ENCODE results near the gene GRM4. TPM values are rescaled to one million over a fixed set of nuclear protein-coding genes. Genes with fewer than 3 reads are reported as not detected.

GRM4 gene
- total RNA-seq, 1 experiment from 2014 or later, result 5.6 TPM

DNA sequence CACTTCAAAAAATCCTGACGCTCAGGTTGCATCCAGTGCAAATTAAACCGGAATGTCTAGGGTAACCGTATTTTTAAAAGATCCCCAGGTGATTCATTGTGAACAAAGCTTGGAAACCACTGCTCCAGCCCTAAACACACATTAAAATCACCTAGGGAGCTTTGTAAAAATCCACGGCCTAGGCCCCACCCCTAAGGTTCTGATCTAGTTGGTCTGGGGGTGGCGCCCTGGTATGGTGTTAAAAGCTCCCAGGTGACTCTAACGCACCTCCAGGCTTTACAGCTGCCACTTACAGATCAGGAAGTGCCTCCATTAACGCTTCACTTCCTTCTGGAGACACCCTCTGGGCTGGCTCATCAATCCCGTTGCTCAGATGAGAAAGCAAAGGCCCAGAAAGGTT lies 92.2 kb downstream of the GRM4 start:
- Mint-ChIP-seq H3K4me1 (peaks cover 28 to 60% of the 10 kb centered on the region in 2 experiments), H3K9me3 (no peaks in the 10 kb centered on the region), H3K27me3 (ENCODE audit: low read depth) (peaks cover 9% of the 10 kb centered on the region), H3K4me3 (no peak overlapping the region), H3K36me3 (ENCODE audit: insufficient read depth in 1 of 3, low read depth in 3 of 3) (no peaks in the 10 kb centered on the region; a peak in 1 of 7 replicates), H3K27ac (no peak overlapping the region)
- Histone ChIP-seq H3K14ac (ENCODE audit: insufficient read depth, low read length) (no peak overlapping the region), H3K79me2 (ENCODE audit: insufficient read depth, low read length) (no peaks in the 10 kb centered on the region), H4K91ac (ENCODE audit: insufficient read length, low read depth, low read length) (no peak overlapping the region), H2BK120ac (ENCODE audit: low read depth, low read length, poor library complexity, severe bottlenecking) (no peak overlapping the region), H2AFZ (ENCODE audit: low read length) (no peak overlapping the region), H2BK20ac (ENCODE audit: low read depth, low read length, poor library complexity, severe bottlenecking) (no peak overlapping the region), H3K4me1 (ENCODE audit: insufficient read depth, low read length) (peaks cover 3% of the 10 kb centered on the region; the same call in 1 of the 2 replicates), H3K27ac (ENCODE audit: insufficient read length, low read depth, low read length) (no peak overlapping the region), H3K79me1 (ENCODE audit: insufficient read depth, low read depth, low read length, poor library complexity, severe bottlenecking) (no peaks in the 10 kb centered on the region), H2BK5ac (ENCODE audit: insufficient read length, low read length) (no peak overlapping the region), H4K20me1 (ENCODE audit: control insufficient read depth, insufficient read depth, insufficient read length) (peaks cover 2% of the 10 kb centered on the region), H3K23me2 (ENCODE audit: insufficient read length, low read depth, low read length, poor library complexity, severe bottlenecking) (no peaks in the 10 kb centered on the region), H3K9ac (ENCODE audit: extremely low read depth, insufficient read length, low read length) (no peak overlapping the region), H3K18ac (ENCODE audit: insufficient read length, low read depth, low read length) (no peak overlapping the region), H3K56ac (ENCODE audit: insufficient read length, low read depth, low read length) (no peak overlapping the region), H3K23ac (ENCODE audit: insufficient read length, low read depth, low read length) (no peak overlapping the region), H2AK5ac (ENCODE audit: insufficient read length, low read length) (no peak overlapping the region), H4K8ac (replicated peaks; ENCODE audit: insufficient read length, low read depth, low read length) (no peak overlapping the region), H3K27me3 (ENCODE audit: insufficient read depth, low read length) (no peaks in the 10 kb centered on the region), H2BK12ac (ENCODE audit: insufficient read length, low read depth, low read length) (no peak overlapping the region), H4K5ac (ENCODE audit: insufficient read length, low read depth, low read length) (no peak overlapping the region), H3T11ph (ENCODE audit: low read length) (no peak overlapping the region), H3K4ac (ENCODE audit: low read depth, low read length) (no peak overlapping the region), H3K9me3 (ENCODE audit: control insufficient read depth, low read depth, low read length) (no peaks in the 10 kb centered on the region), H3K4me2 (ENCODE audit: insufficient read depth, insufficient read length, low read length) (no peak overlapping the region), H2BK15ac (ENCODE audit: low read depth, low read length) (no peak overlapping the region)
- DNase-seq, result peak; percentile 63
- no CpG with 5 or more reads among the region's 8 CpGs for WGBS (ENCODE audit: extremely low coverage, insufficient read length, low lambda C conversion rate)
- TF ChIP-seq, protein P1, sequence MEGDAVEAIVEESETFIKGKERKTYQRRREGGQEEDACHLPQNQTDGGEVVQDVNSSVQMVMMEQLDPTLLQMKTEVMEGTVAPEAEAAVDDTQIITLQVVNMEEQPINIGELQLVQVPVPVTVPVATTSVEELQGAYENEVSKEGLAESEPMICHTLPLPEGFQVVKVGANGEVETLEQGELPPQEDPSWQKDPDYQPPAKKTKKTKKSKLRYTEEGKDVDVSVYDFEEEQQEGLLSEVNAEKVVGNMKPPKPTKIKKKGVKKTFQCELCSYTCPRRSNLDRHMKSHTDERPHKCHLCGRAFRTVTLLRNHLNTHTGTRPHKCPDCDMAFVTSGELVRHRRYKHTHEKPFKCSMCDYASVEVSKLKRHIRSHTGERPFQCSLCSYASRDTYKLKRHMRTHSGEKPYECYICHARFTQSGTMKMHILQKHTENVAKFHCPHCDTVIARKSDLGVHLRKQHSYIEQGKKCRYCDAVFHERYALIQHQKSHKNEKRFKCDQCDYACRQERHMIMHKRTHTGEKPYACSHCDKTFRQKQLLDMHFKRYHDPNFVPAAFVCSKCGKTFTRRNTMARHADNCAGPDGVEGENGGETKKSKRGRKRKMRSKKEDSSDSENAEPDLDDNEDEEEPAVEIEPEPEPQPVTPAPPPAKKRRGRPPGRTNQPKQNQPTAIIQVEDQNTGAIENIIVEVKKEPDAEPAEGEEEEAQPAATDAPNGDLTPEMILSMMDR (conservative IDR thresholded peaks at IDR 0.05), result no peak

All from H9 (cell line).